ENCODE data around the gene HDAC4. TPM values are rescaled to one million over a fixed set of nuclear protein-coding genes. Genes with fewer than 3 reads are reported as not detected.

HDAC4 gene
- polyA plus RNA-seq, 3 donors: 4.4 to 10.9 (median 5.6) TPM

DNA sequence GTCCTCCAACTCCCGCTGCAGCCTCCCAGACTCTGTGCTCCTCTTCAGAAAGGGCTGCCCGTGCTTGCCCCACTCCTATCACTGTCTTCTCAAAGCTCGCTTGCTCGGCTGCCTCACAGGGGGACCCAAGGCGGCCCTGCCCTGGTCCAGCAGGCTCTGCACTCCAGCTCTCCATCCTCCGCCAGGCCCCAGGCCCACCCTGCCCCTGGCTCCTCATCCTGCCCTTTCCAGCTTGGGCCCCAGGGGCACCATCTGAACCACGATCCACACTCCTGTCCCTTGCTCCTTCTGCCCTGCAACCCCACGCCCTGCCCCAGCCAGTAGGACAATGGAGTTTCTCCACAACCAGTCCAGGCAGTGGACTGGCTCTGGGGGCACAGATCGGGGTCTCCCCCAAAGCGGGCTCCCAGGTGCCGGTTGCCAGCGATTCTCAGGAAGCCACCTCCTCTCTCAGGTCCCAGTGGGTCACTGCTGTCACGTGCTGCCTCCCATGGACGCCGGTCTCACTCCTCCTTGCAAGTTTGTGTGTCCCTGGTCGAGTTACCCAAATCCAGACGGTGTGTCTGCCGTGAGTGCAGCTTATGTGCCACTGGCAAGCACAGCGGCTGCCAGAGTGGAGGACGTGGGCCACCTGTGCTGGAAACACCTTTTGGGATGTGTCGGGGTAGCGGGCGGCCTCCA is 238.5 kb downstream of the HDAC4 start:
- 95 to 98% (median 96%) methylated on average over 23 of the region's 23 CpGs for WGBS, 3 donors
- H3K27ac ChIP-seq (ENCODE audit: low read depth, low read length): no peak overlapping the region

DNA sequence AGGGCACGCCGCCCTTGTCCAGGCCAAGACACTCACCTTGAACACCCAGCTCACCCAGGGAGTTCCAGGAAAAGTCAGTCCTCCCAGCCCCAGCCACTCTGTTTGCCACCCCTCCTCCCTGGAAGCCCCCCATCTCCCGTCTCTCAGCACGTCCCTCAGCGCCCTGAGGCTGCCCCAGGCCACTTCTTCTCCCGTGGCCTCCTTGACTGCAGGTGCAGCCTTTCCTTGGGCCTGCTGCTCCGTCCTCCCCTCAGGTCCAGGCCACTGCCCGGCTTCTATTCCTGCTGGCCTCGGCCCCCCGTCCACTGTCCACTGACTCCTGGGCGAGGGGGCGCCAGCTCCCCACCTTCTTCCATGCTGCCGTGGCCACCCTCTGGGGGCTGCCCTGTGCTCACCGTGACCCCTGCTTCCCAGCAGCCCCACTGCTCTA is 239.1 kb downstream of the HDAC4 start:
- H3K27ac ChIP-seq (ENCODE audit: low read depth, low read length): no peak overlapping the region
- WGBS, 3 donors: 92 to 97% (median 92%) methylated on average over 14 of the region's 14 CpGs

DNA sequence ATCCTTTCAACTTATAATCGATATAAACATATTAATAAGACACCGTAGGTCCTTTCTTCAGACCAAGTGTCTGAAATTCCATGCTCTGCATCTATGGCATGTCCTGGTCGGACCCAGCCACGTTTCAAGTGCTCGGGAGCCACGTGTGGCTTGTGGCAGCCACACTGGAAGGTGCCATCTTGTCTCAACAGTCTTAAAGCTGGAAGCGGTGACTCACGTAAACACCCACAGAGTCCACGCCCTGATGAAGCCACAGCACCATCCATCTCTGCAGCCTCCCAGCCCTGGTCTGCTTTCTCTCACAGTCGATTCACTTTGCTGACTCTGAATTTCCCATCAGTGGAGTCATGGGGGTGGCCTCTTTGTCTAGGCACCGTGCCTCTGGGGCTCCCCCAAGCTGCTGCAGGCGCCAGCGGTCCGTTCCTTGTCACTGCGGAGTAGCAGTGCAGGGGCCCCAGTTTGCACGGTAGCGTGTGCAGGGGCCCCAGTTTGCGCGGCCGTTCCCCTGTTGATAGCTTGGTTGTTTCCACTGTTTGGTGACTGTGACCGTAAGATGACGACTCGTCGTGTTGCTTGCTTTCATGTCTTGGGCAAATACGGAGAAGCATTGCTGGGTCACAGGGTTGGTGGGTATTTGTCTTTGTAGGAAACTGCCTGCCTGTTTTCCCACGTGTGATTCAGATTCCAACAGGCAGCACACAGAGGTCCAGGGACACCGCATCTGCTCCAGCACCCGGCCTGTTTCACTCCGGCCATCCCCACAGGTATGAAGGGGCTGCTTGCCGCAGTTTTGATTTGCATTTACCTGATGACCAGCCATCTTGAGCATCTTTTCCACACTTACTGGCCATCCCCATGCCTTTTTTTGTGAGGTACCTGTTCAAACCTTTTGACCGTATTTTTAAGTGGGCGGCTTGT is 240.3 kb downstream of the HDAC4 start:
- no peak overlapping the region for H3K27ac ChIP-seq (ENCODE audit: low read depth, low read length)
- WGBS, 3 donors: 95 to 98% (median 97%) methylated on average over 32 of the region's 32 CpGs

DNA sequence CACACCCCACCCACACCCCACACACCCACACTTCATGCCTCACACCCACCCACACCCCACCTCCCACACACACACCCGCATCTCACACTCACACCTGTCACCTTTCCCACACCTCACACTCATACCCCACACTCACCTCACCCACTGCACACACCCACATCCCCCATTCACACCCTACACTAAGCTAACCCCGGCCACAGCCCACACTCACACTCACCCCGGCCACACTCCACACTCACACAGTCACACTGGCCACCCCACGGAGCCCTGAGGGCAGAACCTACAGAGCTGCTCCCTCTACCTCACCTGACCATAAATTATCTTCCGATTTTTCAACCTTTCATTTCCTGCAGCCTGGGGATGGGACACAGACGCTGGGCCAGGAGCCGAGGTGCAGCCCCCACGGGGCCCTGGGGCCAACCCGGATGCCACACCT is 241.3 kb downstream of the HDAC4 start:
- WGBS, 3 donors: 95 to 96% (median 96%) methylated on average over 9 of the region's 9 CpGs

DNA sequence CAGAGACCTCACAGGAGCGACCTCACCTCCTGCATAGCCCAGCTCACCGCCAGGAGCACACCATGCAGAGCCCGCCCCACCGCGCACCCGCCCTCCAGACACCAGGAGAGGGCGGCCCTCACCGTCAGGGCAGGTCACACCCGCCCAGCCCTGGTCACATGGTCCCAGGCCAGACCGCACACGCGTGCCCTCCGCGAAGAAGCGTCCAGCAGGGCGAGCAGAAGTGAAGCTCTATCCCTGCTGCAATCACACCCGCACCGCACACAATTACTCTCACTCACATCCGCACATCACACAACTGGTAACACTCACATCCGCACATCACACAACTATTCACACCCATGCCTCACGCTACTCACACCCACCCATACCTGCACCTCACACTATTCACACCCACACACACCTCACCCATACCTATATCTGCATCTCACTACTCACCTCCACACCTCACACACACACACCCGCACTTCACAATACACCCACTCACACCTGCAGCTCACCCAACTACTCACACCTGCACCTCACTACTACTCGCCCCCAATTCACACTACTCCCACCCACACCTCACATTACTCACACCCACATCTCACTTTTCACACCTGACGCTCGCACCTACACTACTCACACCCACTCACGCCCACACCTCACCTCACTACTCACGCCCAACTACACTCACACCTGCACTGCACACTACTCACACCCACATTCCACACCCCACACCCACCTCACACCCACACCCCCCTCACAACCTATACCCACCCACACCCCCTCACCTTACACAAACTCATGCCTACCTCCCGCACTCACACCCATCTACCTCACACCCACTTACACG is 242.0 kb downstream of the HDAC4 start:
- 96% methylated on average over 29 of the region's 29 CpGs for WGBS, 3 donors
- H3K27ac ChIP-seq (ENCODE audit: low read depth, low read length): no peak overlapping the region

More for the DNA sequence above, 241.3 kb downstream of the HDAC4 start:
- no peak overlapping the region for H3K27ac ChIP-seq (ENCODE audit: low read depth, low read length)

DNA sequence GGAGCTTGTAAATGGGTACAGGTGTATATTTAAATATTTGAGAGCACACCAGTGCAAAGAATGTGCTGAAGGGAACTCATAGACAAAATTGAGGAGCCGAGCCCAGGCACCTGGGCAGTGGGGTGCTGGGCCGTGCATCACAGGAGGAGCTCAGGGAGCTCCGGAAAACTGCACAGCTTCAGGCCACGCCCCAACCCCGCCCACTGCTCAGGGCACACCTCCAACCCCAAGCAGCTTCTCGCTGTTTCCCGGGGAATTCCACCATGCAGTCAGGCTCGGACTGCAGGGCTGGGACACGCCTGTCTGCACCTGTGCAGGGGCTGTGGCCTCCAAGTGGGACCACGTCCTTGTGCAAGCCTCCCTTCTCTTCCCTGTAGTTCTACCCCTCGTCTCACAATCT is 243.0 kb downstream of the HDAC4 start:
- H3K27ac ChIP-seq (ENCODE audit: low read depth, low read length): no peak overlapping the region
- 48 to 60% (median 56%) methylated on average over 11 of the region's 11 CpGs for WGBS, 3 donors

DNA sequence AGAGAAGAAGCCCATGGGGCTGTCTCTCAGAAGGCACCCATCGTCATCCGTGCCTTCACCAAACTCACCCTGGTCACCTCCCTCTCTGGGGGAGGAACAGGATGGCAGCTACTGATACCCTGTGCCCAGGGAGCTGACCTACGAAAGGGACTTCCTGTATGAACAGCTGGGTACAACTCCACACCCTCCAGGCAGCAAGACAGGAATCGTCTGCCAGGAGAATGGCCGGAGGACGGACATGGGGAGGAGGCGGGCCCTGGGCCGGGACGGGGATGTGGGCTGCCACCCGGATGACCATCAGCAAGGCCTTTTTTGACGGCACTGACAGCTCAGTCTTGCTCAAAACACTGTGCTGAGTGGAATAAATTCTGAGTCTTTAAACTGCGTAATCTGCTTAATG is 243.6 kb downstream of the HDAC4 start:
- 67 to 77% (median 72%) methylated on average over 12 of the region's 12 CpGs for WGBS, 3 donors
- no peak overlapping the region for H3K27ac ChIP-seq (ENCODE audit: low read depth, low read length)

DNA sequence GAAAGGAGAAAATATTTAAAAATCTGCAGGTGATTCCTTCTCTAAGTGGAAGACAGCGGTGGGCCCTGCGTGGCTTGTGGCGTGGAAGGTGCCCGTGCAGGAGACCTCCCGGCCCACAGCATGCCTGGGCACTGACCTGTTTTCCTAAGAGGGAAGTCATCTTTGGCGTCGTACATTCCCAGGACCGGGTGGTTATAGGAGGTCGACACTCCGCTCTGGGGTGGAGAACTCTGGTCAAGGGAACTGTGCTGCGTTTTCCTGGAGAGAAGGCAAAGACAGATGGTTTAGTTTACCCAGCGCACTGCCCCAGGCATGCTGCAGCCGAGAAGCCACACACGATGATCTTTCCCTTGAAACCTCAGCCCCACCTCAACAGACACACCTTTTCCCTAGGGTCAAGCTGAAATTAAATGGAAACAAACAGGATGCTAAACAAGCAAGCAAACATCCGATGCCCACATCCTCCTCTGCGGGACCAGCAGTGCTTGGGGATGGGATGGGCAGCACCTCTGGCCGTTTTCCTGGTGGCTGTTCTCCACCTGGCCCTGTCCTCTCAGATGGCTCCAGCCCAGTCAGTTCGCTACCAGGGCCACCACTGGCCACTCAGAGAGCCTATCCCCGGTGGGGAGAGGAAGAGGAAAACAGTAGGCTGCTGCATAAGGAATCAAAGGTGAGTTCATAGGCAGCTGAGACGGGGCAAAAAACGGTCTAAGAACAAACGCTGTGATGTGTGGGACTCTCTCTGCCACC is 244.1 kb downstream of the HDAC4 start:
- no peak overlapping the region for H3K27ac ChIP-seq (ENCODE audit: low read depth, low read length)
- WGBS, 3 donors: 85 to 88% (median 85%) methylated on average over 22 of the region's 22 CpGs

DNA sequence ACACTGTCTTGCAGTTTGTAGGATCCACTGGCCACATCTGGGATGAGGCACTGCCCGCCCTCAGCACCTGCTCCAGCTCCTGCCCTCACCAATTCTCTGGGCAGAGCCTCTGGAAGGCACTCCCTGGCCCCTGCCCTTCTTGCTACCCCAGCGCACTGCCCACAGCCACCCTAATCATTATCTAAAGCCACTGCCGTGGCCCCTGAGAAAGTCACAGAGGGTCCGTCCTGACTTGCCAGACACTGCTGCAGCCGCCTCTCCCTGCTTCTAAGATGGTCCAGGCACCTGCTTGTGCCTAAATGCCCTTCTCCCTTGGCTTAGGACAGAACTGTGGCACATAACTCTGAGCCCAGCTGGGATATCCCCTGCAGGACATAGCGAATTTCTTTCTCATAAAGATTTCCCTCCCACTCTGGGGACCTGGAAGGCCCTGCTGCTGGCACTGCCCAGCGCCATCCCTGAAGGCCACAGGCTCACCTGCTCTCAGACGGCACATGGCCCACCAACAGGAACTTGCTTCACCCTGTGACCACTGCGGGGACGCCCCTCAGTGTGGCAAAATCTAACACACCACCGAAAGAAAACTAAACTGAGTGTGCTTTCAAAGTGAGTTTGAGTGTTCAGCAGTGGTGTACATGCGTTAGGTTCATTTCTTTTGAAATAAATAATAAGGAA is 244.9 kb downstream of the HDAC4 start:
- no peak overlapping the region for H3K27ac ChIP-seq (ENCODE audit: low read depth, low read length)

DNA sequence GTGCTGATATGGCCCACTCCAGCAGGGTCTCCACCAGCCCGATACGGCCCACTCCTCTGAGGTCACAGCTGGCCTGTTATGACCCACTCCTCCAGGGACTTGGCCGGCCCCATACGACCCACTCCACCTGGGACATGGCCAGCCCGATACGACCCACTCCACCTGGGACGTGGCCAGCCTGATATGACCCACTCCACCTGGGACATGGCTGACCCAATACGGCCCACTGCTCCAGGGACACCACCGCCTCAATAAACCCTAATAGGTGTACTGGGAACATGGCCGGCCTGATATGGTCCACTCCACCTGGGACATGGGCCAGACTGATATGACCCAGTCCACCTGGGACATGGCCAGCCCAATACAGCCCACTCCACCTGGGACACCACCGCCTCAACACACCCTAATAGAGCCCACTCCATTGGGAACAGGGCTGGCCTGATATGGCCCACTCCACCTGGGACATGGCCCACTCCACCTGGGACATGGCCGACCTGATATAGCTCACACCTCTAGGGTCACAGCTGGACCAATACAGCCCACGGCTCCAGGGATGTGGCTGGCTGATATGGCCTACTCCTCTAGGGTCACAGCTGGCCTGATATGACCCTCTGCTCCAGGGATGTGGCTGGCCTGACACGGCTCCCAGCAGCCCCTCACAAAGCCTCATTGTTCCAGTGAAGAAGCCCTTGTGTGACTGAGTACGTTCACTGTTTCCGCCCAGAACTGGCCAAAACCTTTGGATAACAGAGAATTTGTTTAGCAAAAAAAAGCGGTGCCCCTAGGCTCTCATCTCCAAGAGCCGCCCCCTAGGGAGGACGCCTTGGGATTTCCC is 245.6 kb downstream of the HDAC4 start:
- 79 to 95% (median 86%) methylated on average over 19 of the region's 19 CpGs for WGBS, 3 donors
- H3K27ac ChIP-seq (ENCODE audit: low read depth, low read length): no peak overlapping the region

More for the DNA sequence above, 244.9 kb downstream of the HDAC4 start:
- 88 to 97% (median 94%) methylated on average over 12 of the region's 12 CpGs for WGBS, 3 donors

DNA sequence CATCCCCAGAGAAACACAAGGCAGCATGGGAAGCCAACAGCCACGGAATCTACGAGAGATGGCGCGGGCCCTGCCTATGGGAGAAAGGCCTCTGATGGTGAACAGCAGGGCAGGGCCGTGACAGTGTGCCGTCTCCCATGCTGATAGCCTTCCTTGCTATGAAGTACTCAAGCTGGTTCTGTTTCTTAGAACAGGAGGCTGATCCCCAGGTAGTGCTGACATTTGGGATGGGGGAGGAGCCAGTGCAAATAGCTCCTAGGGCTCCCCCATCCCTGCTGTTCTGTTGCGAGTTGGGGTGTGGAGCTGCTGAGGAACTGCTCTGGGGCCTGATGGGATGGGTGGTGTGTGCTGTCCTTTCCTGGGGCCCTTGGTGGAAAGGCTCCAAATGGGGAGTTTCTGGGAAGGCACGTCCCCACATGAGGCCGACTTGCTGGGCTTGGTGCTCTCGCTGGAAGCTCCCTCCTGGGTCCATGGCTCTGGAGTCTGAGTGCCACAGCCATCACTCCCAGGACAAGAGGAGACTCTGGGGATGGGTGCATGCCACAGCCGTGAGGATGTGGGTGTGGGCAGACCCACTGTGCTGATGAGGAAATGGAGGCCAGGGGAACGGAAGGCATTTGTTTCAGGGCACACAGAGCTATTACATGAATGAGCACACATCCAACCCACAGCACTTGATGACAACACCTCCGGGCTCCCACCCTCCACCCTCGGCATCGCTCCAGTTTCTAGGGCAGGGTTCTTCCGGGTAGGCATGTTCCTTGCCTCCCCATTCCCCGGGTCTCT is 246.8 kb downstream of the HDAC4 start:
- no peak overlapping the region for H3K27ac ChIP-seq (ENCODE audit: low read depth, low read length)
- 86 to 89% (median 88%) methylated on average over 17 of the region's 17 CpGs for WGBS, 3 donors

DNA sequence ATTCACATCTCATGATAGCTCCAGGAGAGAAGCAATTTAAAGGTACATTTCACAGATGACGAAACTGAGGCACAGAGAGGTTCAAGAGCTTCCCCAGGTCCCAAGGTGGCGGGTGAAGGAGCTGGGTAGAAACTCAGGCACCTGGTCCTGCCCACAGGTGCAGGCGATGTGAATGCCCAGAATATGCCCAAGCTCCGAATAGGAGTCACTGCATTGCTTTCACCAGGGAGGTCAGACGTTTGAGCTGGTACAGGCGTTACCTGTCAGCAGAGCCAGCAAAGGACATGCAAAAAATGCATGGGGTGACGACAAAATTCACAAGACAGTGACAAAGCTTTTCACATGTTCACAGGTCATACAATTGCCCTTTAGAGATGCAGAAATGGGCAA is 247.9 kb downstream of the HDAC4 start:
- 95 to 97% (median 96%) methylated on average over 7 of the region's 7 CpGs for WGBS, 3 donors

DNA sequence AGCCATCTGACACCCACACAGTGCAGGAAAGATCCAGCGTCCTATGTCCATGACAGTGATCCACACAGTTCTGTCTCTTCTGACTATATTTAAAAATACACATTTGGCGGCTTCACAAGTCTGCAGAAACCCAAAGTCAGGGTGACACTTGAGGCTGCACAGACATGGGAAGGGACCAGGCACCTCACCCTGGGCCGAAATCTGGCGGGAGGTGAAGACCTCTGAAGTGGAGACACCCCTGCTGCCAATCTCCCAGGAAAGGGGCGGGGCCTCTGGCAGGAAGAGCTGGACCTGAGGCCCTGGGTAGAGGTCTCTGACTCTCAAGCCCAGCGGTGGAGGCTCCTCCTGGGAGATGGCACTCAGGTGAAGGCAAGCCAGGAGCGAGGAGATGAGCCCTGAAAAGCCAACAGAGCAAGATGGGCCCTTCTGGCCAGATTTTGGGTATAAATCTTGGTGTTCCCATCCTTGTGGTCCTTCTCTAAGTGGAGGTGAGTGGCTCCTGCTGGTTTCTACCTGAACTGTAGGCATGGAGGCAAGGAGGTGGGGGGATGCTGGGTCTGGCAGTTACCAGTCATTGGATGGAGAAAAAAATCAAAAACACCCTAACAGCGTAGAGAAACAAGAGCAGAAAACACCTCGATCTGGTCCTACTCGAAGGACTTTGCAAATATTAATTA is 248.4 kb downstream of the HDAC4 start:
- no peak overlapping the region for H3K27ac ChIP-seq (ENCODE audit: low read depth, low read length)
- 93 to 94% (median 93%) methylated on average over 10 of the region's 10 CpGs for WGBS, 3 donors

More for the DNA sequence above, 247.9 kb downstream of the HDAC4 start:
- H3K27ac ChIP-seq (ENCODE audit: low read depth, low read length): no peak overlapping the region

DNA sequence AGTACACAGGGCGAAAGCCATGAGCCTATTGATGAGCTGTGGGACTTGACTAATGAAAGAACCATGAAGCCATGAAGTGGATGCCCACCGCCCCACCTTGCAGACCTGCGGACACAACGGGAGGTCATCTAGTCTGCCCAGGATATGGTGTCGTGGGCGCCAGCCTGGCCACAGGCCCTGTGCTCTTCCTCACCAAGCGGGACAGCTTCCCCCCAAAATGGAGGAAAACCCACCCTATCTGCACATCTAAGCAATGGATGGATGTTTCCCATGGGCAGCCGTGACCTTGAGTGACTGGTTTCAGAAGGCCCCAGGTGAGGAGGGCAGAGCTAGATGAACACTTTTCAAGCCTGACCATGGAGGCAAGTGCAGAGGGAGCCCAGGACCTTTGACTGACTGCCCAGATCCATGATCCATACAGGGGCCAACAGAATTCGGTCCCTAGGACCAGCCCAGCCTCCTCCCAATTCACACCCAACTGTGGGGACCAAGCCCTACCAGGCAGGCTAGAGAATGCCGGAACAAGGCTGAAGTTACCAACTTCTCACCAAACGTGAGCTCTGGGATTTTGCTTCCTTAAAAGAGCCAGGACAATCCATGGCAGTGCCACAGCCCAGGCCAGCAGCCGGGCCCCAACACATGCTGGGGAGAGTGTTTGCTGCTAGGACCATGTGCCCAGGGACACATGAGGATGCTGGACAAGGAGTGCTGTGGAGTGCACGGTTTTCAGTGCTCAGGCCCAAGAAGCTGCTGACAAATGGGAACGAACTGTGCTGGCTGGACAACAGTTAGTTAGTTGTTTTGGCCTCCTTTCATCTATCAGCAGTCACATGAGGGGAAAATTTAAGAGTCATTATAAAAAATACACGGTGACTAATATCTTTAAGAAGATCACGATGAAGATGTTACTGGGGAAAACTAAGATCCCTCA is 249.4 kb downstream of the HDAC4 start:
- WGBS, 3 donors: 85 to 92% (median 86%) methylated on average over 16 of the region's 16 CpGs
- H3K27ac ChIP-seq (ENCODE audit: low read depth, low read length): no peak overlapping the region
